Karpas-422 (cell line): Measurements from ENCODE around the gene MRPL21. TPM values are rescaled to one million over a fixed set of nuclear protein-coding genes. Genes with fewer than 3 reads are reported as not detected.
"Not testable (repeated sequence)": the region's sequence is repeated elsewhere in the genome, so short reads cannot be mapped to it uniquely, and the experiment has no call there.

Source experiments
- DNase-seq: peaks from one replicate; pipeline ENCODE4 v3.0.0-alpha.2; 2015
- H2AFZ ChIP-seq: fragments of 200-600 bp; sonication (generic); 2 replicates; pipeline ENCODE4 v1.6.1; 2014; ENCODE audit warnings: antibody characterized with exemption, low read length, mixed read lengths
- H3K27ac ChIP-seq: fragments of 200-600 bp; sonication (generic); 2 replicates; pipeline ENCODE4 v1.5.1; 2014; ENCODE audit warnings: mild to moderate bottlenecking, low read length, moderate library complexity
- H3K27me3 ChIP-seq: fragments of 200-600 bp; sonication (generic); 2 replicates; pipeline ENCODE4 v1.6.1; 2014; ENCODE audit warnings: low read length, mixed read lengths
- H3K36me3 ChIP-seq: fragments of 200-600 bp; sonication (generic); 2 replicates; pipeline ENCODE4 v1.6.1; 2014; ENCODE audit warnings: low read length, mixed read lengths; ENCODE audit not compliant: insufficient read depth
- H3K4me1 ChIP-seq: fragments of 200-600 bp; sonication (generic); 2 replicates; pipeline ENCODE4 v1.6.1; 2014; ENCODE audit warnings: mild to moderate bottlenecking, low read length, mixed read lengths
- H3K4me2 ChIP-seq: fragments of 200-600 bp; sonication (generic); 2 replicates; pipeline ENCODE4 v1.6.1; 2014; ENCODE audit warnings: low read length, low read depth, mild to moderate bottlenecking; ENCODE audit not compliant: poor library complexity, severe bottlenecking
- H3K4me3 ChIP-seq: fragments of 200-600 bp; sonication (generic); 2 replicates; pipeline ENCODE4 v1.5.1; 2014; ENCODE audit warnings: mild to moderate bottlenecking, antibody characterized with exemption, low read length, mixed read lengths
- H3K79me2 ChIP-seq: fragments of 200-600 bp; sonication (generic); 2 replicates; pipeline ENCODE4 v1.6.1; 2014; ENCODE audit warnings: mild to moderate bottlenecking, low read length, mixed read lengths
- H3K9ac ChIP-seq: fragments of 200-600 bp; sonication (generic); 2 replicates; pipeline ENCODE4 v1.6.0; 2014; ENCODE audit warnings: low read length
- H3K9me2 ChIP-seq: fragments of 200-600 bp; sonication (generic), shearing (Covaris generic); replicated peaks from 2 replicates; pipeline ENCODE4 v1.6.0; 2014; ENCODE audit warnings: mild to moderate bottlenecking, low read length, moderate library complexity; ENCODE audit not compliant: insufficient read depth
- H3K9me3 ChIP-seq: fragments of 300-700, 200-600 bp; sonication (generic); 2 replicates; pipeline ENCODE4 v1.6.1; 2014; ENCODE audit warnings: low read length, mixed read lengths
- H4K20me1 ChIP-seq: fragments of 200-600 bp; sonication (generic); 2 replicates; pipeline ENCODE4 v1.6.1; 2014; ENCODE audit warnings: mild to moderate bottlenecking, antibody characterized with exemption, low read length, low read depth; ENCODE audit not compliant: insufficient read depth
- total RNA-seq: library from RNA; depleted of rRNA; stranded (reverse); fragments of >200 nt; shearing (Covaris generic); gene quantifications from 2 replicates; pipeline ENCODE4 v1.2.3, GENCODE V29; 2014; ENCODE audit warnings: low replicate concordance

Gene MRPL21
- total RNA-seq, 1 experiment from 2014 or later: 121 TPM

- H3K9me3 ChIP-seq: no peaks in the 10 kb centered on the region
- peaks cover 39% of the 10 kb centered on the region; the same call in 1 of the 2 replicates for H3K36me3 ChIP-seq
- no peaks in the 10 kb centered on the region for H3K27me3 ChIP-seq
- DNase-seq: no peak
- H3K27ac ChIP-seq: no peak overlapping the region
- no peaks in the 10 kb centered on the region for H3K4me1 ChIP-seq
- H3K79me2 ChIP-seq: no peaks in the 10 kb centered on the region
- H3K9me2 ChIP-seq: no peaks in the 10 kb centered on the region
- no peak overlapping the region for H3K4me2 ChIP-seq
- H4K20me1 ChIP-seq: 0 out of 2 replicates have a peak, but pooled peaks cover 6% of the 10 kb centered on the region
- no peak overlapping the region for H2AFZ ChIP-seq
- no peak overlapping the region for H3K4me3 ChIP-seq
- no peak overlapping the region for H3K9ac ChIP-seq
Measured at GRCh38 chr11:68892576-68892975, 11.1 kb downstream of the MRPL21 start.

GRCh38 chr11:68891351-68891948 lies 12.2 kb downstream of the MRPL21 start:
- Histone ChIP-seq H3K4me1 (no peaks in the 10 kb centered on the region), H3K79me2 (no peaks in the 10 kb centered on the region), H3K9me2 (no peaks in the 10 kb centered on the region), H3K27ac (no peak overlapping the region), H3K9me3 (no peaks in the 10 kb centered on the region), H3K4me3 (no peak overlapping the region), H3K36me3 (peaks cover 37% of the 10 kb centered on the region; the same call in 1 of the 2 replicates), H3K9ac (no peak overlapping the region), H3K4me2 (no peak overlapping the region), H2AFZ (no peak overlapping the region), H3K27me3 (no peaks in the 10 kb centered on the region), H4K20me1 (0 out of 2 replicates have a peak, but pooled peaks cover 6% of the 10 kb centered on the region)
- no peak for DNase-seq

GRCh38 chr11:68890490-68891231 lies 13.0 kb downstream of the MRPL21 start:
- Histone ChIP-seq H3K9me2 (no peaks in the 10 kb centered on the region), H3K36me3 (peaks cover 32% of the 10 kb centered on the region; the same call in 1 of the 2 replicates), H3K4me1 (no peaks in the 10 kb centered on the region), H3K9me3 (no peaks in the 10 kb centered on the region), H2AFZ (no peak overlapping the region), H3K4me2 (no peak overlapping the region), H3K79me2 (no peaks in the 10 kb centered on the region), H3K27ac (no peak overlapping the region), H3K9ac (no peak overlapping the region), H4K20me1 (0 out of 2 replicates have a peak, but pooled peaks cover under 1% of the 10 kb centered on the region), H3K4me3 (no peak overlapping the region), H3K27me3 (no peaks in the 10 kb centered on the region)
- no peak for DNase-seq

- Histone ChIP-seq H3K4me3 (no peak overlapping the region), H3K36me3 (peaks cover 30% of the 10 kb centered on the region; the same call in 1 of the 2 replicates), H2AFZ (no peak overlapping the region), H4K20me1 (no peaks in the 10 kb centered on the region), H3K9me3 (no peaks in the 10 kb centered on the region), H3K79me2 (no peaks in the 10 kb centered on the region), H3K4me1 (no peaks in the 10 kb centered on the region), H3K9me2 (no peaks in the 10 kb centered on the region), H3K4me2 (no peak overlapping the region), H3K9ac (no peak overlapping the region), H3K27ac (no peak overlapping the region), H3K27me3 (no peaks in the 10 kb centered on the region)
- no peak for DNase-seq
Measured at GRCh38 chr11:68889948-68890446, 13.6 kb downstream of the MRPL21 start.

GRCh38 chr11:68884827-68885226 lies 18.8 kb downstream of the MRPL21 start:
- H3K4me1 ChIP-seq, H3K36me3 ChIP-seq, H4K20me1 ChIP-seq, H3K9me3 ChIP-seq, H3K4me2 ChIP-seq, H2AFZ ChIP-seq, DNase-seq, H3K9me2 ChIP-seq, H3K27ac ChIP-seq, H3K27me3 ChIP-seq, H3K4me3 ChIP-seq, H3K79me2 ChIP-seq, H3K9ac ChIP-seq: not testable (repeated sequence)

- DNase-seq: no peak
- no peak overlapping the region for H3K4me3 ChIP-seq
- H3K27me3 ChIP-seq: no peaks in the 10 kb centered on the region
- no peak overlapping the region for H3K4me2 ChIP-seq
- no peaks in the 10 kb centered on the region for H4K20me1 ChIP-seq
- no peak overlapping the region for H3K27ac ChIP-seq
- H3K36me3 ChIP-seq: no peaks in the 10 kb centered on the region
- H3K9me3 ChIP-seq: no peaks in the 10 kb centered on the region
- no peak overlapping the region for H3K9ac ChIP-seq
- no peaks in the 10 kb centered on the region for H3K4me1 ChIP-seq
- no peaks in the 10 kb centered on the region for H3K9me2 ChIP-seq
- H3K79me2 ChIP-seq: no peaks in the 10 kb centered on the region
- H2AFZ ChIP-seq: no peak overlapping the region
Measured at GRCh38 chr11:68882391-68882790, 21.2 kb downstream of the MRPL21 start.

- no peaks in the 10 kb centered on the region for H3K9me2 ChIP-seq
- H4K20me1 ChIP-seq: no peaks in the 10 kb centered on the region
Measured at GRCh38 chr11:68881320-68881719, 22.3 kb downstream of the MRPL21 start.

GRCh38 chr11:68880851-68881250 lies 22.8 kb downstream of the MRPL21 start:
- Histone ChIP-seq H3K36me3 (no peaks in the 10 kb centered on the region), H3K79me2 (no peaks in the 10 kb centered on the region), H3K9me3 (no peaks in the 10 kb centered on the region), H3K4me1 (no peaks in the 10 kb centered on the region), H3K4me2 (no peak overlapping the region), H3K27me3 (no peaks in the 10 kb centered on the region), H2AFZ (no peak overlapping the region), H3K4me3 (no peak overlapping the region), H3K9me2 (no peaks in the 10 kb centered on the region), H4K20me1 (no peaks in the 10 kb centered on the region), H3K27ac (no peak overlapping the region), H3K9ac (no peak overlapping the region)
- DNase-seq: no peak

More at GRCh38 chr11:68881320-68881719, 22.3 kb downstream of the MRPL21 start:
- no peak for DNase-seq
- Histone ChIP-seq H2AFZ (no peak overlapping the region), H3K4me1 (no peaks in the 10 kb centered on the region), H3K36me3 (no peaks in the 10 kb centered on the region), H3K4me3 (no peak overlapping the region), H3K27me3 (no peaks in the 10 kb centered on the region), H3K9ac (no peak overlapping the region), H3K4me2 (no peak overlapping the region), H3K79me2 (no peaks in the 10 kb centered on the region), H3K9me3 (no peaks in the 10 kb centered on the region), H3K27ac (no peak overlapping the region)
